NCI-H82 treated with DMSO at 0.1 percent for 48 hours (cell line): ENCODE measurements around the gene FOXR1.

Source experiments
- DNase-seq: peaks from one replicate; lab custom pipeline; 2025; ENCODE audit not compliant: unreplicated experiment; lab: John Stamatoyannopoulos, UW

Gene FOXR1, protein sequence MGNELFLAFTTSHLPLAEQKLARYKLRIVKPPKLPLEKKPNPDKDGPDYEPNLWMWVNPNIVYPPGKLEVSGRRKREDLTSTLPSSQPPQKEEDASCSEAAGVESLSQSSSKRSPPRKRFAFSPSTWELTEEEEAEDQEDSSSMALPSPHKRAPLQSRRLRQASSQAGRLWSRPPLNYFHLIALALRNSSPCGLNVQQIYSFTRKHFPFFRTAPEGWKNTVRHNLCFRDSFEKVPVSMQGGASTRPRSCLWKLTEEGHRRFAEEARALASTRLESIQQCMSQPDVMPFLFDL

DNA sequence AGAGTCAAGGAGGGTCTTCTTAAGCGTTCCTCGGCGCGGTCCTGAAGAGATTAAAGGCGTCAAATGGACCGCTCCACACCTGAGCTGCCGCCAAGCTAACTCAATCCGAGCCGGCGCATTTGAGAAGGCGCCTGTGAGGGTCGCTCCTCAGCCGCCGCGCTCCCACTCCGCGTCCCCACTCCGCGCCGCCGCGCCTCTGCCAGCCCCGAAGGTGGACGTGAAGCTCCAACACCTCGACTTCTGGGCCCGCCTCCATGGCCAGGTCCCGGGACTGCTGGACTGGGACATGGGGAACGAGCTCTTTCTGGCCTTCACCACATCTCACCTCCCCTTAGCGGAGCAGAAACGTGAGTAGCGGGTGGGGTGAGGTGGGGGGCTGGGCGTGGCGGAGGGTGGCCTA lies at the start of gene FOXR1:
Gene FOXR1 (plus strand): TSS at position 116 of the 400 bp plus-strand sequence. CDS start 171 bp downstream, at position 287.
- no peak for DNase-seq

- DNase-seq: no peak
Observed at GRCh38 chr11:118921929-118922744, 49.4 kb upstream of the FOXR1 start.

- DNase-seq: no peak
Observed at GRCh38 chr11:118922745-118923627, 48.6 kb upstream of the FOXR1 start.

DNA sequence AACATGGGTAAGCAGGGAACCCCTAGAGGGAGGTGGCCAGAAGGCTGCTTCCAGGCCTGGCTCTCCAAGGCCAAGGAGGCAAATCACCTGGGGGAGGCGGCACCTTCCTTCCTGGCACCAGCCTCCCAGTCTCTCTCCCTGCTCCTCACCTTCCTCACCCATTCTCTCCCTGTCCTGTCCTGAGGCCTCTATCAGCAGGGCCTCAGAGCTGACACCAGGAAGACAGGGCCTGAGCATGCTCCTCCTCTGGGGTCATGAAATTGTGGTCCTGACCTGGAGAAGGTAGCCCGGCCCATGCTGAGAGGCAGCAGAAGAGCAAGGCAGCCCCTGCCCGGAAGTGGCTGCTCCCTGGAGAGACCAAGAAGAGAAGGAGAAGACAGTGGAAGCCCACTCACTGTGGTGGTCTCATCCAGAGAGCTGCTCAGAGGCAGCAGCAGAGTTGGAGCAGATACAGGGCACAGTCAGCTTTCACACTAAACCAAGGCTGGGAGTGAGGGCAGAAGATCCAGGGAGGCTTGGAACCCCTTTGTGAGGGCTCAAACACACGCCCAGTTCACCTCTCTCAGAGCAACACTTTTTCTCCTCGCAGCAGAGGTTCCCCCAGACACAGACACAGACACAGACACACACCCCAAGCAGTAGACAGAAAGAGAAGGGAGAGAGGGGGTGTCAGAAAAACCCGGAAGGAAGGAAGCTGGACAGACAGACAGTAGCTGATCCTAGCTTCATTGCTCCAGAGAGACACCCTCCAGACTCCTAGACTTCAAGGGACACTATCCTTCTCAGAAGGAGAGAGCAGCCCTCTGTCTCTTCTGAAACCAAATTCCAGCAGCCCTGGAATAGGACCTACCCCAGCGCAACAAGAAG lies 47.6 kb upstream of the FOXR1 start:
- no peak for DNase-seq

DNA sequence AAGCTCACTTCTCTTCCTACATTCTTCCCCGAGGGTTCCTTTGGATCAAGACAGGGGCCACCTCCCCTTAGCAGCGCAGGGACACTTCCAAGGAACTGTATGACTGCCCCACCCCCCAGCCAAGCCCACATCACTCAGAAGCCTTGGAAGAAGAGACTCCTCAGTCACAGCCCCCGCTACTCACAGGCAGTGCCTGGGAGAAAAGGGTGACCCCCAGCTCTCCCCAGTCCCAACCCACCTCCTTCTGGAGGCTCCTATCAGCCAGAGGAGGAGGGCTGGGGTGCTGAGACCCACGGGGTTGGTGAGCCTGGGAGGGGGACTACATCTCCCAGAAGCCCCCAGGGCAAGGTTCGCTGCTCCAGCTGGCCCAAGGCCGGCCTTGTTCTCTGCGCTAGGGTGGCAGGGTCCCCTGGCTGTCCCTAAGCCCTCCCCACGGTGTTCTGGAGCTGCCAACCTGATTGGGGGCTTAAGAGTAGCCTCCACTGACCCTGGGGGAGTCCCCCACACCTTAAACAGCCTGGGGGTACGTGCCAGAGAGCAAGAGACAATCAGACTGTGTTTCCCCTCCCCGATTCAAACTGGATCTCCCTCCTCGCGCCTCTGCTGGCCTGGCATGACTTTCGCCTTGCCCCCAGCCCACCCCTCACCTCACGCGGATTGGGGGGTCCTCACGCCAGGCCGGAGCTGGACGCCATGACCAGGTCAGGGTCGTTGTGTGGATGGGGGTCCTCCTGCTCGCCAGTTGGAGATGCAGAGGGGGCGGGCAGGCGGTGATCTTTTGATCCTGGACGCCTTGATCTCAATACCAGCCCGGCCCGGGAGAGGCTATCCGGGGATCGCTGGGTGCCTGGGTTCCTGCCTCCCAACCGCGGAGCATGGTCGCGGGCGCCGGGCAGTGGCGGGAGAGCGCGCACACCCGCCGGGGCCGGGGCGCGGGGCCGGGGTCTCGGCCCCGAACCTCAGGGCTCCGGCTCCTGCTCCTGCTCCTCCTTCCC lies 46.7 kb upstream of the FOXR1 start:
- DNase-seq: no peak

GRCh38 chr11:118927554-118928100 lies 43.9 kb upstream of the FOXR1 start:
- DNase-seq: no peak

DNA sequence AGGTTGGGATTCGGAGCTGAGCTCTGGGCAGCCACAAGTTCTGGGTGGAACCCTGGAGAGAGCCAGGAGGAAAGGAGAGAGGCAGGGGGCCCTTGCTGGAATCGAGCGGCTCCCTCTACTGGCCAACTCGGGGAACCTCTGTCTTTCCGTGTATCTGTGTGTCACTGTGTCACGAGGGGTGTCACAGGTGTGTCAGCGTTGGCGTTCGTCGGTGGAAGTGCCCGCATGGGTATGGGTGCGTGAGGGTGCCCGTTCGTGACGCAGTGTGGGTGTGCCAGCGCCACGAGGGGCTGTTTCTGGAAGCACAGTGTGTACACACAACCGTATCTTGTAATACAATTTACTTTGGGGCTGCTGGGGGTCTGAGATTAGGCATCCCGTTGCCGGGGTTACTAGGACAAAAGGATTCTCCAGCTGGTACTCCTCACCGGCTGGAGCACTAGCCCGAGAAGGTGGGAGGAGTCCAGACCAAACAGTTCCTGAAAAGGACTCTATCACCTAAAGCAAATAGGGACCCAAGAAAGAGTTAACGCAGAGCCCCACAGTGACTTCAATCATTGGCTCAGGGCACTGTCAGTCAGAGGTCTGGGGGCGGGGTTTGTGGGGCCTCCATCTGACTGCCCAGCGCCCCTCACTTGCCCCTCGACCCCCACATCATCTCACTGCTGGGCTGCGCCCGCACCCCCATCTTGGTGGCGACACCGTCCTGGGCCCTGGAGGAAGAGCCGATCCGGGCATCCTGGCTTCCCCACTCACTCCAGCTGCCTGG lies 43.3 kb upstream of the FOXR1 start:
- DNase-seq: peak; percentile 78

- DNase-seq: peak; percentile 62
Observed at GRCh38 chr11:118928870-118929500, 42.6 kb upstream of the FOXR1 start.

GRCh38 chr11:118929501-118930093 lies 42.0 kb upstream of the FOXR1 start:
- peak; percentile 62 for DNase-seq

DNA sequence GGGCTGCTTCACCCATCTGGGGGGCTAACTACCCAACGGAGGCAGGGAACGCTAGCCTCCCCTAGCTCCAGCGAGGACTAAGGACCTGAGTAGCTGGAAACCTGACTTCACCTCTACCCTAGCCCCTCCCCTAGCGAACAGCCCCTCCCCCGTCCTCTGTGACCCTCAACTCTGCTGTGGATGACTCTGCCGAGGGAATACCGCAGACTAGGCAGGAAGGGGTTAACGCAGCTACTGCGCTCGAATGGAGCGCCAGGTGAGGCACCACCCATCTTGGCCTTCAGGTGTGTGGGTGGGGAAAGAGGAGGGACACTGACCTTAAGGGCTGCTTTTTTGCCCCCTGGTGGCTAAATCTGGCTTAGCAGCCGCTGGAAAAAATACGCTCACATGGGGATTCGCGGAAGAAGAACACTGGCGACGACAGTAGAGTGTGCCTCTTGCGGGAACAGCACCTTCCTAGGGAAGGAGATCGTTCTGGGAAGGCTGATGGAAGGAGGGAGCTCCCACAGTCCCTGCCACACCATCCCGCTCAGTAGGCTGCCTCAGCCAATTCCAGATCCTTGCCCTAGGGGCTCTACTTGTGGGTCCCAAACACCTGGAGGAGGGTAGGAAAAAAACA lies 41.4 kb upstream of the FOXR1 start:
- DNase-seq: peak; percentile 22

GRCh38 chr11:118931571-118931970 lies 40.0 kb upstream of the FOXR1 start:
- no peak for DNase-seq

- no peak for DNase-seq
Observed at GRCh38 chr11:118933486-118933885, 38.1 kb upstream of the FOXR1 start.

DNA sequence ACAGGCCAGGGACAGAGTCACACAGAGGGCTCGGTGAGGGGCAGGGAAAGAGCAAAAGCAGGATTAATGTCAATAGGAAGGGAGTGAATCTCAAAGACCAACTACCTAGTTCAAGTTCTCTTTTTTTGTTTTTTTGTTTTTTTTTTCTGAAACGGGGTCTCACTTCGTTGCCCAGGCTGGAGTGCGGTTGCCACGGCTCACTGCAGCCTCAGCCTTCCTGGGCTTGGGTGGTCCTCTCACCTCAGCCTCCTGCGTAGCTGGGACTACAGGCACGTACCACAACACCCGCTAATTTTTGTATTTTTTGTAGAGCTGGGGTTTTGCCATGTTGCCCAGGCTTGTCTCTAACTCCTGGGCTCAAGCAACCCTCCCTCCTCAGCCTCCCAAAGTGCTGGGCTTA lies 36.2 kb upstream of the FOXR1 start:
- DNase-seq: no peak

- DNase-seq: no peak
Observed at GRCh38 chr11:118938491-118939403, 32.8 kb upstream of the FOXR1 start.

DNA sequence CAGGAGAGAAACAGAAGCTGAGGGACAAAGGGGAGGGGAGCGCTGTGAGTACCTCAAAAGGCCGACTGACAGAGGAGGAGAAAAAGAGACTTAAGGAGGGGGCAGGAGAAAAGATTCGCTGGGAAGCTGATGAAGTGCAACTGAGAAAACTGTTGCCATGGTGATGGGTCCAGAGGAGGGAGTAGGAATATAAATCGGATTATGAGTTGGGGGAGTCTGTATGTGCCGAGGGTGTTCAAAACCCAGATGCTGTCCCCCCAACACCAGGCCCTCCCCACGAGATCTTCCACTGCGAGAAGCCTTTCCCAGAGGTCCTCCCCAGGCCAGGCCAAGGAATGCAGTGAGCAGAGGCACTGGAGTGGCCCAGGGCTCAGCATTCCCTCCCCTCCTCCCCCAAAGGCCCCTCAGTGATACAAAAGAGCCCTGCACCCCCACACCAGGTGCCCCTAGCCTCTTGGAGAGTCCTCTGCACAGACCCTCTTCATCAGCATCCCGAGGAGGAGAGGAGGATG lies 32.1 kb upstream of the FOXR1 start:
- DNase-seq: no peak
